Fibroblast of lung (primary cell): ENCODE data around the gene SAP30BP. TPM values are rescaled to one million over a fixed set of nuclear protein-coding genes. Genes with fewer than 3 reads are reported as not detected.

Experiments
- DNase-seq, 2 donors: peaks; one replicate each; pipeline versions ENCODE4 v3.0.0 to v3.0.0-alpha.2; 2010; ENCODE audit warnings: low read depth in 2 of 2
- H2AFZ ChIP-seq: 2 replicates; pipeline ENCODE4 v1.5.1; 2012; ENCODE audit warnings: low read length, control low read depth, inconsistent platforms
- H3K27ac ChIP-seq: 2 replicates; pipeline ENCODE4 v1.5.1; 2011; ENCODE audit warnings: low read length, control low read depth; ENCODE audit not compliant: insufficient read depth
- H3K27me3 ChIP-seq: 2 replicates; pipeline ENCODE4 v1.5.1; 2011; ENCODE audit warnings: mild to moderate bottlenecking, low read length; ENCODE audit not compliant: control insufficient read depth, insufficient read depth
- H3K36me3 ChIP-seq: 2 replicates; pipeline ENCODE4 v1.5.1; 2011; ENCODE audit warnings: low read length; ENCODE audit not compliant: control insufficient read depth, insufficient read depth
- H3K4me1 ChIP-seq: 2 replicates; pipeline ENCODE4 v1.5.1; 2011; ENCODE audit warnings: low read length; ENCODE audit not compliant: control insufficient read depth, insufficient read depth; ENCODE audit errors: extremely low read depth
- H3K4me2 ChIP-seq: 2 replicates; pipeline ENCODE4 v1.5.1; 2011; ENCODE audit warnings: low read length, control low read depth; ENCODE audit not compliant: insufficient read depth; ENCODE audit errors: extremely low read depth
- H3K4me3 ChIP-seq, 4 experiments: fragments of 200-600 bp in 1 of 4; sonication (generic) in 1 of 4; replicated peaks in 1 of 4; 2 replicates each; pipeline ENCODE4 v1.5.1; 2011 to 2016; ENCODE audit warnings: low read length in 4 of 4, low read depth in 3 of 4, mild to moderate bottlenecking in 3 of 4, control low read depth in 2 of 4, inconsistent platforms in 1 of 4, mixed read lengths in 1 of 4; ENCODE audit not compliant: insufficient read depth in 1 of 4; ENCODE audit errors: control extremely low read depth in 1 of 4
- H3K79me2 ChIP-seq: 2 replicates; pipeline ENCODE4 v1.5.1; 2012; ENCODE audit warnings: mild to moderate bottlenecking, low read length, inconsistent platforms; ENCODE audit not compliant: control insufficient read depth, insufficient read depth
- H3K9ac ChIP-seq: 2 replicates; pipeline ENCODE4 v1.5.1; 2011; ENCODE audit warnings: mild to moderate bottlenecking, low read length, control low read depth; ENCODE audit not compliant: insufficient read depth
- H3K9me3 ChIP-seq: 2 replicates; pipeline ENCODE4 v1.5.1; 2012; ENCODE audit warnings: low read depth, low read length; ENCODE audit not compliant: control insufficient read depth, insufficient read depth
- H4K20me1 ChIP-seq: 2 replicates; pipeline ENCODE4 v1.5.1; 2011; ENCODE audit warnings: low read length; ENCODE audit not compliant: control insufficient read depth, insufficient read depth; ENCODE audit errors: extremely low read depth
- CTCF ChIP-seq, 2 donors: IDR thresholded peaks in 1 of 2; conservative IDR thresholded peaks in 1 of 2; 1 replicate in 1 of 2; 2 replicates in 1 of 2; pipeline ENCODE4 v1.5.1; 2011 to 2012; ENCODE audit warnings: low read length in 2 of 2, control low read depth in 1 of 2, inconsistent platforms in 1 of 2, low read depth in 1 of 2, mild to moderate bottlenecking in 1 of 2
- EZH2 ChIP-seq: IDR thresholded peaks from 2 replicates; pipeline ENCODE4 v1.5.1; 2012; ENCODE audit warnings: low read length, control low read depth, mild to moderate bottlenecking; ENCODE audit errors: missing control alignments
- polyA plus RNA-seq, 2 donors: library from polyadenylated mRNA; depleted of rRNA in 1 of 2; stranded (reverse) in 1 of 2; unstranded in 1 of 2; fragments of >200 nt; gene quantifications; 2 replicates each; pipeline ENCODE4 v1.2.1, GENCODE V29; 2011 to 2012; ENCODE audit warnings: missing spikeins in 1 of 2
- total RNA-seq: library from RNA; depleted of rRNA; stranded (reverse); fragments of >200 nt; gene quantifications from 2 replicates; pipeline ENCODE4 v1.2.1, GENCODE V29; 2014

Gene SAP30BP
- total and polyA plus RNA-seq, 2 donors (not counting 1 experiment from before 2014, with no cell fraction given): 43.9 to 61.0 TPM

DNA sequence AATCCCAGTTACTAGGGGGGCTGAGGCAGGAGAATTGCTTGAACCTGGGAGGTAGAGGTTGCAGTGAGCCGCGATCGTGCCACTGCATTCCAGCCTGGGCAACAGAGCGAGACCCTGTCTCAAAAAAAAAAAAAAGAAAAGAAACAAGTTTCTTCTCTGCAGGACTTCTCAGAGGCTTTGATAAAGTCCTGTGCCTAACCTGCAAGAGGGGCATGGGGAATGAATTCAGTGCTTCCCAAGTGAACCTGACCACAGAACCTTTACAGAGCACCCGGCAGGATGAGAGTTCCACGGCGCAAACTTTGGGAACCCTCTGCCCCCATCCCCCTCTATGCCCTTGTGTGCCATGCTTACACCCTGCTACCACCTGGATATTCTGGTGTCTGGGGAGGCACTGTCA is 72.0 kb downstream of the SAP30BP start:
- no peak overlapping the region for H3K27ac ChIP-seq

DNA sequence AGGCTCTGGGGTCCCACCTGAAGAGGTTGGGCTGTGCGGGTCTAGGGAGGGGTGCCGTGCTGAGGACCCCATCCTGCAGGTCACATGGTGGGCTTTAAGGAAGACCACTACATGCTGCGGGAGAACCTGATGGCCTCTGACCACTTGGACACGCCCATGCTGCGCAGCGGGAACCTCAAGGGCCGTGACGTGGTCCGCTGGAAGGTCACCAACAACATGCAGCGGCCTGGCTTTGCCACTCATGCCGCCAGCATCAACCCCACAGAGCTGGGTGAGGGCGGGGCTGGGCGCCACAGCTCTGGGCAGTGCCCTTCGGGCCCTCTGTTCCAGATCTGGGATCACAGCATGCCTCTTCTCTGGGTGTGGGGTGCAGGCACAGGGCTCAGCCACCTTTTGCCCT is 72.7 kb downstream of the SAP30BP start:
- TF ChIP-seq CTCF (conservative IDR thresholded peaks at IDR 0.05 in 1 of 2, IDR thresholded peaks at IDR 0.05 in 1 of 2; ENCODE audit: low read depth in 1 of 2, low read length in 2 of 2): no peak
- TF ChIP-seq EZH2: no peak
- Histone ChIP-seq H3K79me2 (no peaks in the 10 kb centered on the region), H3K4me3 (no peak overlapping the region), H4K20me1 (no peaks in the 10 kb centered on the region), H2AFZ (no peak overlapping the region), H3K4me1 (no peaks in the 10 kb centered on the region), H3K4me2 (no peak overlapping the region), H3K9ac (no peak overlapping the region), H3K27me3 (no peaks in the 10 kb centered on the region), H3K36me3 (no peaks in the 10 kb centered on the region), H3K9me3 (no peaks in the 10 kb centered on the region), H3K27ac (no peak overlapping the region)
- DNase-seq: no peak

More for the DNA sequence above, 72.0 kb downstream of the SAP30BP start:
- Histone ChIP-seq H3K79me2 (no peaks in the 10 kb centered on the region), H4K20me1 (no peaks in the 10 kb centered on the region), H2AFZ (no peak overlapping the region), H3K4me3 (no peak overlapping the region), H3K4me1 (no peaks in the 10 kb centered on the region), H3K9me3 (no peaks in the 10 kb centered on the region), H3K27me3 (no peaks in the 10 kb centered on the region), H3K4me2 (no peak overlapping the region), H3K36me3 (no peaks in the 10 kb centered on the region), H3K9ac (no peak overlapping the region)
- TF ChIP-seq CTCF (conservative IDR thresholded peaks at IDR 0.05 in 1 of 2, IDR thresholded peaks at IDR 0.05 in 1 of 2; ENCODE audit: low read depth in 1 of 2, low read length in 2 of 2): no peak
- DNase-seq: no peak

DNA sequence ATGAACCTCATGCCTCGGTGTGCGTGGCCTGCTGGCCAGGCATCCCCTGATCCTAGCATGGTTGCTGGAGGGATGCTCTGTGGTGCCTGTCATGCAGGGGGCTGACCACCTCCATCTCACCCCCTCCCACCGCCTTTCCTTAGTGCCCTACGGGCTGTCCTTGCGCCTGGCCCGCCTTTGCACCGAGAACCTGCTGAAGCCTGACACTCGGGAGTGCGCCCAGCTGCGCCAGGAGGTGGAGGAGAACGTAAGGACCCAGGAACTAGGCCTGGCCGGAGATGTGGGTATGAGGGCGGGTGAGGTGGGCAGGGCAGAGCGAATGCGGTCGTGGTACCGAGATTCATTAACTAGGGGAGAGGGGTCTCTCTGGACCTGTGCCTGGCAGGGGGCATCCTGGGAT is 73.1 kb downstream of the SAP30BP start:
- Histone ChIP-seq H3K4me1 (no peaks in the 10 kb centered on the region), H3K4me2 (no peak overlapping the region), H3K9me3 (no peaks in the 10 kb centered on the region), H3K27me3 (no peaks in the 10 kb centered on the region), H3K79me2 (no peaks in the 10 kb centered on the region), H4K20me1 (no peaks in the 10 kb centered on the region), H3K36me3 (no peaks in the 10 kb centered on the region), H2AFZ (no peak overlapping the region), H3K9ac (no peak overlapping the region), H3K4me3 (no peak overlapping the region), H3K27ac (no peak overlapping the region)
- TF ChIP-seq CTCF (conservative IDR thresholded peaks at IDR 0.05 in 1 of 2, IDR thresholded peaks at IDR 0.05 in 1 of 2; ENCODE audit: low read depth in 1 of 2, low read length in 2 of 2) (no peak), EZH2 (no peak)
- no peak for DNase-seq
